HCT116 (cell line): ENCODE measurements around the gene BNIP5. TPM values are rescaled to one million over a fixed set of nuclear protein-coding genes. Genes with fewer than 3 reads are reported as not detected.

Experiments used
- ATAC-seq: fragments of 200-7000 bp; cut with Tn5 transposase; 2 replicates; pipeline ENCODE4 v1.9.1; 2020; ENCODE audit warnings: mild to moderate bottlenecking, moderate library complexity
- BruUV-seq: library from RNA; stranded (reverse); fragments of 400-500 nt; replicated peaks from 2 replicates; lab custom pipeline; 2021; lab: Mats Ljungman, UMichigan
- CTCF ChIA-PET: fragments of 300-600 bp; sonication (Branson Sonifier 250); formaldehyde crosslinking; loops from one replicate; lab custom pipeline; 2021; ENCODE audit warnings: antibody characterized with exemption; lab: Charles Lee
- POLR2A ChIA-PET: fragments of 300-600, 350-600 bp; sonication (Branson Sonifier 250); formaldehyde crosslinking; loops from one replicate; lab custom pipeline; 2021; ENCODE audit warnings: antibody characterized with exemption; lab: Charles Lee
- RAD21 ChIA-PET, 2 experiments: fragments of 300-600 bp; sonication (Branson Sonifier 250); formaldehyde crosslinking; loops; one replicate each; lab custom pipeline; 2023; ENCODE audit warnings: low total read pairs in 2 of 2; ENCODE audit not compliant: uncharacterized antibody in 2 of 2, unreplicated experiment in 2 of 2, low non-redundant PET in 1 of 2; lab: Charles Lee
- DNase-seq: peaks from one replicate; pipeline ENCODE4 v3.0.0-alpha.2; 2010; ENCODE audit warnings: low read depth, low spot score
- H2AFZ ChIP-seq: fragments of 200-600 bp; shearing (Covaris generic), sonication (generic); 2 replicates; pipeline ENCODE4 v1.6.1; 2017; ENCODE audit warnings: low read depth, mixed run types, mixed read lengths, antibody characterized with exemption, low read length; ENCODE audit not compliant: poor library complexity, severe bottlenecking
- H3K27ac ChIP-seq: 2 replicates; pipeline ENCODE4 v1.5.1; 2012; ENCODE audit warnings: low read depth, low read length
- H3K27me3 ChIP-seq: fragments of 200-600 bp; sonication (generic); 2 replicates; pipeline ENCODE4 v1.6.1; 2016; ENCODE audit warnings: mixed run types, low read length, mixed read lengths; ENCODE audit not compliant: insufficient read depth
- H3K36me3 ChIP-seq, 2 experiments: fragments of 200-500 bp in 1 of 2; fragments of 200-600 bp in 1 of 2; sonication (Bioruptor generic) in 1 of 2; sonication (generic) in 1 of 2; 2 replicates each; pipeline versions ENCODE4 v1.5.1 to v1.6.1; 2014 to 2016; ENCODE audit warnings: low read length in 2 of 2, inconsistent platforms in 1 of 2, mixed read lengths in 1 of 2, mixed run types in 1 of 2; ENCODE audit not compliant: insufficient read depth in 2 of 2, control insufficient read depth in 1 of 2
- H3K4me1 ChIP-seq, 2 experiments: fragments of 200-600 bp in 1 of 2; sonication (generic) in 1 of 2; 2 replicates each; pipeline versions ENCODE4 v1.5.1 to v1.6.1; 2012 to 2017; ENCODE audit warnings: low read length in 2 of 2, inconsistent platforms in 1 of 2, mild to moderate bottlenecking in 1 of 2, mixed read lengths in 1 of 2, mixed run types in 1 of 2, moderate library complexity in 1 of 2; ENCODE audit not compliant: insufficient read depth in 2 of 2, control insufficient read depth in 1 of 2
- H3K4me2 ChIP-seq: fragments of 200-600 bp; sonication (generic); 2 replicates; pipeline ENCODE4 v1.6.1; 2017; ENCODE audit warnings: mixed run types, low read length, mixed read lengths
- H3K4me3 ChIP-seq, 2 experiments: fragments of 200-600 bp in 1 of 2; sonication (generic) in 1 of 2; replicated peaks in 1 of 2; 2 replicates each; pipeline ENCODE4 v1.5.1; 2011 to 2016; ENCODE audit warnings: low read length in 2 of 2, control low read depth in 1 of 2, low read depth in 1 of 2, mild to moderate bottlenecking in 1 of 2, mixed read lengths in 1 of 2, mixed run types in 1 of 2
- H3K79me2 ChIP-seq: fragments of 200-600 bp; sonication (generic); 2 replicates; pipeline ENCODE4 v1.6.1; 2017; ENCODE audit warnings: mild to moderate bottlenecking, mixed run types, low read length, moderate library complexity, mixed read lengths; ENCODE audit not compliant: insufficient read depth
- H3K9ac ChIP-seq: fragments of 200-600 bp; sonication (generic); 2 replicates; pipeline ENCODE4 v1.6.1; 2016; ENCODE audit warnings: low read length, mixed read lengths
- H3K9me2 ChIP-seq: fragments of 200-600 bp; sonication (generic), shearing (Covaris generic); 2 replicates; pipeline ENCODE4 v1.6.1; 2017; ENCODE audit warnings: mixed run types, mild to moderate bottlenecking, moderate library complexity; ENCODE audit not compliant: insufficient read depth
- H3K9me3 ChIP-seq, 2 experiments: fragments of 200-500 bp in 1 of 2; fragments of 200-600 bp in 1 of 2; sonication (Bioruptor generic) in 1 of 2; sonication (generic) in 1 of 2; 2 replicates each; pipeline ENCODE4 v1.6.1; 2014 to 2017; ENCODE audit warnings: low read length in 2 of 2, mixed read lengths in 2 of 2, inconsistent platforms in 1 of 2, low read depth in 1 of 2, mild to moderate bottlenecking in 1 of 2, mixed run types in 1 of 2, moderate library complexity in 1 of 2; ENCODE audit not compliant: control insufficient read depth in 1 of 2, insufficient read depth in 1 of 2
- H4K20me1 ChIP-seq: fragments of 200-600 bp; sonication (generic), shearing (Covaris generic); 2 replicates; pipeline ENCODE4 v1.6.1; 2017; ENCODE audit warnings: mixed run types, mild to moderate bottlenecking, moderate library complexity; ENCODE audit not compliant: insufficient read depth
- CBX3 ChIP-seq: IDR thresholded peaks from 2 replicates; pipeline ENCODE4 v1.6.1; 2012; ENCODE audit warnings: low read depth
- CEBPB ChIP-seq: IDR thresholded peaks from 2 replicates; pipeline ENCODE4 v1.6.1; 2012; ENCODE audit warnings: low read depth
- EGR1 ChIP-seq: IDR thresholded peaks from 2 replicates; pipeline ENCODE4 v1.6.1; 2012; ENCODE audit warnings: low read depth
- ELF1 ChIP-seq: IDR thresholded peaks from 2 replicates; pipeline ENCODE4 v1.6.1; 2012; ENCODE audit warnings: low read depth, borderline replicate concordance
- EZH2phosphoT487 ChIP-seq: fragments of 200-600 bp; IDR thresholded peaks from 2 replicates; pipeline ENCODE4 v1.6.1; 2018; ENCODE audit warnings: antibody characterized with exemption, borderline replicate concordance
- YY1 ChIP-seq: IDR thresholded peaks from 2 replicates; pipeline ENCODE4 v1.6.1; 2011; ENCODE audit warnings: low read length, low read depth, moderate library complexity, mild to moderate bottlenecking; ENCODE audit not compliant: insufficient replicate concordance; ENCODE audit errors: extremely low read depth
- intact Hi-C: fragments of 100-400 bp; cut with micrococcal nuclease; formaldehyde crosslinking; loops from 2 replicates; pipeline ENCODE4 v1.10.0; 2022
- total RNA-seq: library from RNA; stranded (reverse); gene quantifications from one replicate; pipeline ENCODE4 v1.2.1, GENCODE V29; 2021; ENCODE audit not compliant: unreplicated experiment
- TF ChIP-seq, protein P1 (sequence below): IDR thresholded peaks from 2 replicates; pipeline ENCODE4 v1.6.1; 2012
- TF ChIP-seq, protein P2 (sequence below): IDR thresholded peaks from 2 replicates; pipeline ENCODE4 v1.6.1; 2012

Gene BNIP5
- total RNA-seq, 1 experiment from 2014 or later: not detected

DNA sequence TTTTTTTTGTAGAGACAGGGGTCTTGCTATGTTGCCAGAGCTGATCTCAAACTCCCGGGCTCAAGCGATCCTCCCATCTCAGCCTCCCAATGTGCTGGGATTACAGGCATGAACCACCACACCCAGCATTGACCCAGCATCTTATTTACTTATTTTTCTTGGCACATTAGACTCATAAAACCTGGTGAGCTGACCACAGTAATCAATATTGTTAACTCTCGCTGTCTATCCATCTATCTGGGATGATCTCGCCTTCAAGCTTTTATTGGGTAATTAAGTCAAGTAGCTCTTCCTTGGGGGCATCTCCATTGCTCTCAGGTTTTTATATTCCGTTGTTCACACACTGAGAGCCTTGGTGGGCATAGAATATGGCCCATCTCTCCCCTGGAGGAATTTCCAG is 49.8 kb downstream of the BNIP5 start:
- no peak overlapping the region for H3K9ac ChIP-seq
- TF ChIP-seq CBX3: no peak
- TF ChIP-seq, all 23 proteins: peak for 0
- Histone ChIP-seq H4K20me1 (no peaks in the 10 kb centered on the region), H3K36me3 (no peaks in the 10 kb centered on the region), H3K4me1 (peaks cover 0 to 24% of the 10 kb centered on the region in 2 experiments; a peak in 3 of 4 replicates), H3K9me2 (no peaks in the 10 kb centered on the region), H3K9me3 (no peaks in the 10 kb centered on the region), H3K27me3 (no peaks in the 10 kb centered on the region), H3K4me2 (no peak overlapping the region), H3K27ac (no peak overlapping the region), H3K4me3 (no peak overlapping the region), H3K79me2 (no peaks in the 10 kb centered on the region), H2AFZ (no peak overlapping the region)
- intact Hi-C loops: no loop called here
- DNase-seq (no peak), ATAC-seq (no peak)
- ChIA-PET CTCF (interaction anchor here (1.2 to 2.4 kb wide), 2 partner anchors 15 to 54 kb away, joined by 3 to 12 read pairs; no protein-coding TSS in a partner anchor), RAD21 (no interaction called here), POLR2A (interaction anchor here (0.5 to 1.1 kb wide), 2 partner anchors 9 to 23 kb away, joined by 3 to 4 read pairs; no protein-coding TSS in a partner anchor)
- no TSS peak for BruUV-seq

DNA sequence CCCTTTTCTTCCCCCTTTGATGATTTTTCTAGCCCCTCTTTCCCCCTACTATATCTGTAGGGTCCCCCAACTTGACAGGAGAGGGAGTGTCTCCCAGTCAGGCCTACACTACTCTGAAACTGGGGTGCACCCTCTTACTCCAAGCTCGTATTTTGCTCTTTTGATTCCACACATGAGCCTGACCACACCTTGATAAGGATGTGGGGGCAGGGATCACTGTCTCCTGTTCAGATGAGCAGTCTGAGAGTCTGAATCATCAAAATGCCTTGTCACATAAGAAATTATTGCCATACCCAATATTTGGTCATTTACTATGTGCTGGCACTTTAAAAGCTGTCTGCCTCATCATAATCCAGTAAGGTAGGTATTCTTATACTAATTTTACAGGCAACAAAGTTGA is 50.9 kb downstream of the BNIP5 start:
- Histone ChIP-seq H3K27ac (no peak overlapping the region), H3K36me3 (no peaks in the 10 kb centered on the region), H3K27me3 (no peaks in the 10 kb centered on the region), H2AFZ (no peak overlapping the region), H3K4me3 (no peak overlapping the region), H4K20me1 (no peaks in the 10 kb centered on the region), H3K9me2 (no peaks in the 10 kb centered on the region), H3K4me2 (no peak overlapping the region), H3K4me1 (peaks cover 0 to 20% of the 10 kb centered on the region in 2 experiments; a peak in 3 of 4 replicates), H3K9ac (no peak overlapping the region), H3K9me3 (no peaks in the 10 kb centered on the region), H3K79me2 (no peaks in the 10 kb centered on the region)
- POLR2A ChIA-PET: no interaction called here
- TF ChIP-seq, protein P1, sequence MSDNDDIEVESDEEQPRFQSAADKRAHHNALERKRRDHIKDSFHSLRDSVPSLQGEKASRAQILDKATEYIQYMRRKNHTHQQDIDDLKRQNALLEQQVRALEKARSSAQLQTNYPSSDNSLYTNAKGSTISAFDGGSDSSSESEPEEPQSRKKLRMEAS: no peak
- TF ChIP-seq EGR1 (no peak), YY1 (no peak), EZH2phosphoT487 (no peak), ELF1 (no peak), CEBPB (no peak)
- TF ChIP-seq, protein P2, sequence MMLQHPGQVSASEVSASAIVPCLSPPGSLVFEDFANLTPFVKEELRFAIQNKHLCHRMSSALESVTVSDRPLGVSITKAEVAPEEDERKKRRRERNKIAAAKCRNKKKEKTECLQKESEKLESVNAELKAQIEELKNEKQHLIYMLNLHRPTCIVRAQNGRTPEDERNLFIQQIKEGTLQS: no peak
- BruUV-seq: no TSS peak
- intact Hi-C loops: no loop called here
- ATAC-seq (no peak), DNase-seq (no peak)
- CTCF ChIA-PET: interaction anchor here (1.2 to 2.4 kb wide), 2 partner anchors 16 to 55 kb away, joined by 3 to 12 read pairs; no protein-coding TSS in a partner anchor
- RAD21 ChIA-PET: no interaction called here
